Smooth muscle cell (in vitro differentiated cells): ENCODE results near the gene ARHGAP31. TPM values are rescaled to one million over a fixed set of nuclear protein-coding genes. Genes with fewer than 3 reads are reported as not detected.

Source experiments
- DNase-seq: peaks from one replicate; lab custom pipeline; 2025; ENCODE audit not compliant: unreplicated experiment; lab: John Stamatoyannopoulos, UW
- H2AFZ ChIP-seq: fragments of 200-600 bp; sonication (generic); 2 replicates; pipeline ENCODE4 v1.6.0; 2016; ENCODE audit warnings: antibody characterized with exemption, low read depth, mild to moderate bottlenecking
- H3F3A ChIP-seq: fragments of 200-600 bp; sonication (generic); 2 replicates; pipeline ENCODE4 v1.6.0; 2017; ENCODE audit warnings: antibody characterized with exemption, low read depth
- H3K27ac ChIP-seq: fragments of 200-600 bp; sonication (generic); 2 replicates; pipeline ENCODE4 v1.5.1; 2016; ENCODE audit warnings: low read depth, mild to moderate bottlenecking
- H3K27me3 ChIP-seq: fragments of 200-600 bp; sonication (generic); 2 replicates; pipeline ENCODE4 v1.6.1; 2016; ENCODE audit warnings: low read depth, mild to moderate bottlenecking
- H3K36me3 ChIP-seq: fragments of 200-600 bp; sonication (generic); 2 replicates; pipeline ENCODE4 v1.5.1; 2016; ENCODE audit warnings: low read depth
- H3K4me1 ChIP-seq: fragments of 200-600 bp; sonication (generic); 2 replicates; pipeline ENCODE4 v1.5.1; 2016; ENCODE audit warnings: low read depth
- H3K4me2 ChIP-seq: fragments of 200-600 bp; sonication (generic); 2 replicates; pipeline ENCODE4 v1.6.0; 2016; ENCODE audit warnings: mild to moderate bottlenecking
- H3K4me3 ChIP-seq: fragments of 200-600 bp; sonication (generic); 2 replicates; pipeline ENCODE4 v1.5.1; 2016; ENCODE audit warnings: mild to moderate bottlenecking
- H3K79me2 ChIP-seq: fragments of 200-600 bp; sonication (generic); 2 replicates; pipeline ENCODE4 v1.6.0; 2016; ENCODE audit warnings: low read depth, mild to moderate bottlenecking
- H3K9ac ChIP-seq: fragments of 200-600 bp; sonication (generic); 2 replicates; pipeline ENCODE4 v1.6.0; 2016; ENCODE audit warnings: low read depth
- H3K9me3 ChIP-seq: fragments of 200-600 bp; sonication (generic); replicated peaks from 2 replicates; pipeline ENCODE4 v1.5.1; 2016; ENCODE audit warnings: low read depth
- H4K20me1 ChIP-seq: fragments of 200-600 bp; sonication (generic); 2 replicates; pipeline ENCODE4 v1.6.0; 2016; ENCODE audit warnings: low read depth
- CTCF ChIP-seq: fragments of 200-600 bp; sonication (generic); IDR thresholded peaks from 2 replicates; pipeline ENCODE4 v1.5.1; 2017; ENCODE audit warnings: borderline replicate concordance, mild to moderate bottlenecking, antibody characterized with exemption; ENCODE audit not compliant: insufficient read depth, poor library complexity, severe bottlenecking
- WGBS: methylation state at CpG from one replicate; pipeline ENCODE4 v1.1.7; 2016; ENCODE audit warnings: low lambda C conversion rate; 5-methylcytosine and 5-hydroxymethylcytosine counted together
- polyA plus RNA-seq: library from polyadenylated mRNA; unstranded; fragments of >200 nt; fragmentation: Nextera tagmentation; extraction: Ambion mirVana; gene quantifications from 2 replicates; pipeline ENCODE4 v1.2.1, GENCODE V29; 2016
- total RNA-seq: library from RNA; depleted of rRNA; stranded (reverse); fragments of >200 nt; gene quantifications from 2 replicates; pipeline ENCODE4 v1.2.3, GENCODE V29; 2014

ARHGAP31 gene
- total and polyA plus RNA-seq, 2 experiments from 2014 or later: 6.1 to 10.9 TPM

GRCh38 chr3:119403201-119403600 is 109.0 kb downstream of the ARHGAP31 start:
- no peaks in the 10 kb centered on the region for H3F3A ChIP-seq
- peaks cover 15% of the 10 kb centered on the region for H3K36me3 ChIP-seq
- no peaks in the 10 kb centered on the region for H4K20me1 ChIP-seq
- no peak overlapping the region for H2AFZ ChIP-seq
- no peaks in the 10 kb centered on the region for H3K79me2 ChIP-seq
- TF ChIP-seq CTCF: no peak
- no peaks in the 10 kb centered on the region for H3K27me3 ChIP-seq
- H3K27ac ChIP-seq: no peak overlapping the region
- no peak overlapping the region for H3K9ac ChIP-seq
- no peak overlapping the region for H3K4me2 ChIP-seq
- H3K4me1 ChIP-seq: no peaks in the 10 kb centered on the region
- no peaks in the 10 kb centered on the region for H3K9me3 ChIP-seq
- no peak for DNase-seq
- H3K4me3 ChIP-seq: no peak overlapping the region
- WGBS: 18% methylated on average over 1 of the region's 1 CpG

DNA sequence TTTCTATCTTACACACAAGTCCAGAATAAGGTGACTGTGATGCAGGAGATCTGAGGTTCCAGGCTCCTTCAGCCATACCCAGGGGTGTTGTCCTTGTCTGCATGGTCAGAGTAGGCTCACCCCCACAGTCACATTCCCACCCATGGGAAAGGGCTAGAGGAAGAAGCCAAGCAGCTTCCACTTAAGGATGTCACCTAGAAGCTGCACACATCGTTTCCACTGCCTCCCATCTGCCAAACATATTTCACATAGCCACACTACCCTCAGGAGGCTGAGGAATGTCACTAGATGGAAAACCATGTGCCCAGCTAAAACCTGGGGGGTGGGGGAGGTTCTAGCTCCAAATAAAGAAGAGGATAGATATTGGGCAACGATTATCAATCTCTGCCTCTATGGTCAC is 111.1 kb downstream of the ARHGAP31 start:
- DNase-seq: no peak
- Histone ChIP-seq H3K79me2 (no peaks in the 10 kb centered on the region), H3K4me1 (no peaks in the 10 kb centered on the region), H4K20me1 (no peaks in the 10 kb centered on the region), H3K27me3 (no peaks in the 10 kb centered on the region), H3K9ac (no peak overlapping the region), H3F3A (no peaks in the 10 kb centered on the region), H3K36me3 (peaks cover 12% of the 10 kb centered on the region), H2AFZ (no peak overlapping the region), H3K27ac (no peak overlapping the region), H3K4me2 (no peak overlapping the region), H3K4me3 (no peak overlapping the region), H3K9me3 (no peaks in the 10 kb centered on the region)
- TF ChIP-seq CTCF: no peak
- 92% methylated on average over 2 of the region's 2 CpGs for WGBS

DNA sequence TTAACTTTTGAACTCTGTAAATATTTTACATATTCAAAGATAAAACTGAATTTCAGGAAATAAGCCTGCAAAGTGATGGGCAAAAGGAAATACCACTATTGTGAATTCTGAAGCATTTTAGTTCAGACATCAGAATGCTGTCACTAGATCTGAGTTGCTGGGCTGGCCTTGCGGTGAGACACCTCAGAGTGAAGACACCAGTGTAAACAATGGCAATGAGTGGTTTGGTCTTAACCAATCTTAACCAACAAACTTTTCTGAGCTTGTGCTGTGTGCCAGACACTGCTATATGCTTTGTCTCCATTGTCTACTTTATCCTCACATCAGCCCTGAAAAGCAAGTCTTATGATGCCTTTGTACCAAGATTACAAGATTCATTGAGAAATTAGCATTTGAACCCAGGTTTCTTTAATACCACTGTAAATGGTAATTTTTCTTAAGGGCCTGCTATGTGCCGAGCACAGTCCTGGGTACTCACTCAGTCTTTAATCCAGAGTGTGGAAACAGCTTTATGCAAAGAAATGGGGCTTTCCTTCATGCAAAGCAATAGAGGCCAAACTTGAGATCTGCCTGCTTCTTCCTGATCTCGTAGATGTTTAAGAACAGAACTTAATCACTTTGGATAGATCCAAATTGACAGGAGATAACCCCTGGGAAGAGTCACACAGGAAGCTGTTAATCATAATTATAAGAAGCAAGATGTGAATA is 114.2 kb downstream of the ARHGAP31 start:
- no peaks in the 10 kb centered on the region for H3K79me2 ChIP-seq
- no peak overlapping the region for H2AFZ ChIP-seq
- no peaks in the 10 kb centered on the region for H3K9me3 ChIP-seq
- no peaks in the 10 kb centered on the region for H3K4me1 ChIP-seq
- H4K20me1 ChIP-seq: no peaks in the 10 kb centered on the region
- no peak overlapping the region for H3K4me3 ChIP-seq
- no peaks in the 10 kb centered on the region for H3K27me3 ChIP-seq
- no peak for DNase-seq
- H3K4me2 ChIP-seq: no peak overlapping the region
- H3F3A ChIP-seq: no peaks in the 10 kb centered on the region
- H3K27ac ChIP-seq: no peak overlapping the region
- H3K9ac ChIP-seq: no peak overlapping the region
- WGBS: 97% methylated on average over 3 of the region's 3 CpGs
- peaks cover 11% of the 10 kb centered on the region for H3K36me3 ChIP-seq
- no peak for TF ChIP-seq CTCF

- Histone ChIP-seq H3F3A (no peaks in the 10 kb centered on the region), H3K79me2 (no peaks in the 10 kb centered on the region), H3K4me2 (no peak overlapping the region), H3K9me3 (no peaks in the 10 kb centered on the region), H3K36me3 (peaks cover 8% of the 10 kb centered on the region), H3K27ac (no peak overlapping the region), H3K9ac (no peak overlapping the region), H2AFZ (no peak overlapping the region), H3K27me3 (no peaks in the 10 kb centered on the region), H4K20me1 (no peaks in the 10 kb centered on the region), H3K4me1 (no peaks in the 10 kb centered on the region), H3K4me3 (no peak overlapping the region)
- 100% methylated on average over 1 of the region's 1 CpG for WGBS
- TF ChIP-seq CTCF: no peak
- DNase-seq: no peak
Measured at GRCh38 chr3:119409844-119410243, 115.7 kb downstream of the ARHGAP31 start.
